Parathyroid adenoma (tissue), 2 donors: Measurements from ENCODE around the gene SLC6A4.

Source experiments
- H2AFZ ChIP-seq: fragments of 300-600 bp; sonication (generic); one replicate; pipeline ENCODE4 v1.7.0; 2017; ENCODE audit warnings: antibody characterized with exemption, mild to moderate bottlenecking
- H3K27ac ChIP-seq: fragments of 300-600 bp; sonication (generic); one replicate; pipeline ENCODE4 v1.7.0; 2017
- H3K27me3 ChIP-seq: fragments of 300-600 bp; sonication (generic); one replicate; pipeline ENCODE4 v1.7.0; 2017; ENCODE audit warnings: low read length; ENCODE audit not compliant: control insufficient read depth, insufficient read depth
- H3K36me3 ChIP-seq: fragments of 300-600 bp; sonication (generic); one replicate; pipeline ENCODE4 v1.7.0; 2017; ENCODE audit warnings: low read length; ENCODE audit not compliant: control insufficient read depth, insufficient read depth
- H3K4me1 ChIP-seq: fragments of 300-600 bp; sonication (generic); one replicate; pipeline ENCODE4 v1.7.0; 2017; ENCODE audit warnings: control low read depth
- H3K4me2 ChIP-seq: fragments of 300-600 bp; sonication (generic); one replicate; pipeline ENCODE4 v1.7.0; 2017; ENCODE audit warnings: low read length
- H3K4me3 ChIP-seq: fragments of 300-600 bp; sonication (generic); one replicate; pipeline ENCODE4 v1.7.0; 2017; ENCODE audit warnings: low read depth, low read length
- H3K79me2 ChIP-seq: fragments of 300-600 bp; sonication (generic); one replicate; pipeline ENCODE4 v1.7.0; 2017; ENCODE audit warnings: control low read depth
- H3K9ac ChIP-seq: fragments of 300-600 bp; sonication (generic); one replicate; pipeline ENCODE4 v1.7.0; 2017; ENCODE audit warnings: mild to moderate bottlenecking
- H3K9me3 ChIP-seq: fragments of 300-600 bp; sonication (generic); one replicate; pipeline ENCODE4 v1.7.0; 2017; ENCODE audit warnings: low read length; ENCODE audit not compliant: control insufficient read depth
- CTCF ChIP-seq: fragments of 300-600 bp; sonication (generic); IDR thresholded peaks from one replicate; pipeline ENCODE4 v1.7.0; 2017; ENCODE audit warnings: antibody characterized with exemption, mild to moderate bottlenecking
- donor health status: primary hyperparathyroidism.

Gene SLC6A4

GRCh38 chr17:30228011-30228410 is 7.5 kb downstream of the SLC6A4 start:
- Histone ChIP-seq H3K27me3 (no peaks in the 10 kb centered on the region), H3K9ac (no peak overlapping the region), H3K36me3 (no peaks in the 10 kb centered on the region), H2AFZ (no peak overlapping the region), H3K9me3 (no peaks in the 10 kb centered on the region), H3K27ac (no peak overlapping the region), H3K4me3 (no peak overlapping the region), H3K79me2 (no peaks in the 10 kb centered on the region), H3K4me1 (peaks cover 12% of the 10 kb centered on the region), H3K4me2 (no peak overlapping the region)
- TF ChIP-seq CTCF, result no peak

GRCh38 chr17:30226878-30227277 is 8.6 kb downstream of the SLC6A4 start:
- Histone ChIP-seq H3K9me3 (no peaks in the 10 kb centered on the region), H2AFZ (no peak overlapping the region), H3K9ac (no peak overlapping the region), H3K27me3 (no peaks in the 10 kb centered on the region), H3K4me3 (no peak overlapping the region), H3K36me3 (no peaks in the 10 kb centered on the region), H3K4me2 (no peak overlapping the region), H3K27ac (no peak overlapping the region), H3K4me1 (peaks cover 12% of the 10 kb centered on the region), H3K79me2 (no peaks in the 10 kb centered on the region)
- no peak for TF ChIP-seq CTCF

- peak overlapping the region; percentile 70 for H2AFZ ChIP-seq
- no peaks in the 10 kb centered on the region for H3K36me3 ChIP-seq
- H3K27ac ChIP-seq, result peak overlapping the region; percentile 64
- no peak overlapping the region for H3K9ac ChIP-seq
- H3K4me3 ChIP-seq, result peak overlapping the region; percentile 24
- no peaks in the 10 kb centered on the region for H3K9me3 ChIP-seq
- no peaks in the 10 kb centered on the region for H3K27me3 ChIP-seq
- H3K4me1 ChIP-seq, result peaks cover 12% of the 10 kb centered on the region
- no peak for TF ChIP-seq CTCF
- peak overlapping the region; percentile 7 for H3K4me2 ChIP-seq
- no peaks in the 10 kb centered on the region for H3K79me2 ChIP-seq
These were observed 9.5 kb downstream of the SLC6A4 start for GRCh38 chr17:30225919-30226553.

GRCh38 chr17:30225112-30225511 is 10.4 kb downstream of the SLC6A4 start:
- peaks cover 12% of the 10 kb centered on the region for H3K4me1 ChIP-seq
- H3K9ac ChIP-seq, result no peak overlapping the region
- H3K4me2 ChIP-seq, result no peak overlapping the region
- H3K27me3 ChIP-seq, result no peaks in the 10 kb centered on the region
- H3K4me3 ChIP-seq, result no peak overlapping the region
- peak overlapping the region; percentile 64 for H3K27ac ChIP-seq
- H3K79me2 ChIP-seq, result no peaks in the 10 kb centered on the region
- no peak for TF ChIP-seq CTCF
- H3K36me3 ChIP-seq, result no peaks in the 10 kb centered on the region
- no peaks in the 10 kb centered on the region for H3K9me3 ChIP-seq
- H2AFZ ChIP-seq, result peak overlapping the region; percentile 70

- Histone ChIP-seq H3K9me3 (no peaks in the 10 kb centered on the region), H3K27me3 (no peaks in the 10 kb centered on the region), H3K4me3 (no peak overlapping the region), H3K4me2 (no peak overlapping the region), H3K4me1 (peaks cover 12% of the 10 kb centered on the region), H2AFZ (peak overlapping the region; percentile 70), H3K9ac (no peak overlapping the region), H3K79me2 (no peaks in the 10 kb centered on the region), H3K36me3 (no peaks in the 10 kb centered on the region), H3K27ac (no peak overlapping the region)
- no peak for TF ChIP-seq CTCF
These were observed 11.0 kb downstream of the SLC6A4 start for GRCh38 chr17:30224419-30224960.
